ENCODE data around the gene JAML. TPM values are rescaled to one million over a fixed set of nuclear protein-coding genes. Genes with fewer than 3 reads are reported as not detected.

The JAML gene
- polyA plus RNA-seq, 1 donor (not counting 4 experiments of a cell fraction or from before 2014, with no cell fraction given): 0.01 TPM

GRCh38 chr11:118238929-118239328 is 14.1 kb upstream of the JAML start:
- FAIRE-seq (no peak), DNase-seq (ENCODE audit: low read depth, low spot score) (no peak)
- Histone ChIP-seq H3K4me1 (ENCODE audit: control insufficient read depth, extremely low read depth, insufficient read depth, low read length) (peaks cover 18% of the 10 kb centered on the region), H4K20me1 (ENCODE audit: control insufficient read depth, extremely low read depth, insufficient read depth, low read length) (no peaks in the 10 kb centered on the region), H3K9me1 (ENCODE audit: control insufficient read depth, extremely low read depth, insufficient read depth, low read length) (no peaks in the 10 kb centered on the region), H3K36me3 (ENCODE audit: control insufficient read depth in 2 of 2, extremely low read depth in 1 of 2, insufficient read depth in 2 of 2, low read length in 2 of 2) (peaks cover 5 to 6% of the 10 kb centered on the region in 2 experiments), H2AFZ (ENCODE audit: control insufficient read depth, low read length) (no peak overlapping the region), H3K27me3 (ENCODE audit: control insufficient read depth, extremely low read depth, insufficient read depth, low read length) (no peaks in the 10 kb centered on the region), H3K79me2 (ENCODE audit: control insufficient read depth, insufficient read depth, low read length) (peaks cover 4% of the 10 kb centered on the region), H3K9ac (ENCODE audit: control insufficient read depth, extremely low read depth, insufficient read depth, low read length) (no peak overlapping the region), H3K27ac (ENCODE audit: control insufficient read depth, insufficient read depth, low read length) (no peak overlapping the region), H3K9me3 (ENCODE audit: control insufficient read depth, low read depth, low read length) (no peaks in the 10 kb centered on the region), H3K4me3 (ENCODE audit: control insufficient read depth in 2 of 3, extremely low read depth in 1 of 3, insufficient read depth in 2 of 3, low read depth in 1 of 3, low read length in 3 of 3) (no peak overlapping the region), H3K4me2 (ENCODE audit: control insufficient read depth, extremely low read depth, insufficient read depth, low read depth, low read length) (no peak overlapping the region)
- TF ChIP-seq CTCF (optimal IDR thresholded peaks at IDR 0.05 in 1 of 3, IDR thresholded peaks at IDR 0.05 in 1 of 3, conservative IDR thresholded peaks at IDR 0.05 in 1 of 3; ENCODE audit: extremely low read depth in 1 of 3, insufficient read depth in 2 of 3, low read length in 3 of 3) (no peak), EZH2 (IDR thresholded peaks at IDR 0.05; ENCODE audit: low read length) (no peak)
- dilution Hi-C loops (cut with MboI; ENCODE audit: extremely low pct_ligation_motif_present, low sequenced_read_pairs): no loop called here

GRCh38 chr11:118238421-118238820 is 13.6 kb upstream of the JAML start:
- Histone ChIP-seq H3K79me2 (ENCODE audit: control insufficient read depth, insufficient read depth, low read length) (peaks cover 4% of the 10 kb centered on the region), H3K4me1 (ENCODE audit: control insufficient read depth, extremely low read depth, insufficient read depth, low read length) (peaks cover 18% of the 10 kb centered on the region), H3K9ac (ENCODE audit: control insufficient read depth, extremely low read depth, insufficient read depth, low read length) (no peak overlapping the region), H3K27ac (ENCODE audit: control insufficient read depth, insufficient read depth, low read length) (no peak overlapping the region), H3K4me3 (ENCODE audit: control insufficient read depth in 2 of 3, extremely low read depth in 1 of 3, insufficient read depth in 2 of 3, low read depth in 1 of 3, low read length in 3 of 3) (no peak overlapping the region), H3K9me1 (ENCODE audit: control insufficient read depth, extremely low read depth, insufficient read depth, low read length) (no peaks in the 10 kb centered on the region), H3K4me2 (ENCODE audit: control insufficient read depth, extremely low read depth, insufficient read depth, low read depth, low read length) (no peak overlapping the region), H4K20me1 (ENCODE audit: control insufficient read depth, extremely low read depth, insufficient read depth, low read length) (no peaks in the 10 kb centered on the region), H3K9me3 (ENCODE audit: control insufficient read depth, low read depth, low read length) (no peaks in the 10 kb centered on the region), H3K27me3 (ENCODE audit: control insufficient read depth, extremely low read depth, insufficient read depth, low read length) (no peaks in the 10 kb centered on the region), H2AFZ (ENCODE audit: control insufficient read depth, low read length) (no peak overlapping the region), H3K36me3 (ENCODE audit: control insufficient read depth in 2 of 2, extremely low read depth in 1 of 2, insufficient read depth in 2 of 2, low read length in 2 of 2) (peaks cover 5 to 6% of the 10 kb centered on the region in 2 experiments)
- FAIRE-seq: no peak
- dilution Hi-C loops (cut with MboI; ENCODE audit: extremely low pct_ligation_motif_present, low sequenced_read_pairs): no loop called here
- TF ChIP-seq EZH2 (IDR thresholded peaks at IDR 0.05; ENCODE audit: low read length) (no peak), CTCF (optimal IDR thresholded peaks at IDR 0.05 in 1 of 3, IDR thresholded peaks at IDR 0.05 in 1 of 3, conservative IDR thresholded peaks at IDR 0.05 in 1 of 3; ENCODE audit: extremely low read depth in 1 of 3, insufficient read depth in 2 of 3, low read length in 3 of 3) (no peak)
- DNase-seq (ENCODE audit: low read depth, low spot score): no peak
